Ovary (tissue), 9 donors: ENCODE data around the gene FARS2. TPM values are rescaled to one million over a fixed set of nuclear protein-coding genes. Genes with fewer than 3 reads are reported as not detected.

ENCODE experiments used
- DNase-seq, 5 donors: peaks; one replicate each; pipeline ENCODE4 v3.0.0-alpha.2; 2019 to 2020
- H3K27ac ChIP-seq, 2 donors: fragments of 200-600 bp; one replicate each; pipeline versions ENCODE4 v1.5.1 to v1.8.0; 2019 to 2022
- H3K27me3 ChIP-seq: fragments of 200-600 bp; one replicate; pipeline ENCODE4 v1.8.0; 2022
- H3K36me3 ChIP-seq: fragments of 200-600 bp; sonication (generic); one replicate; pipeline ENCODE4 v1.5.1; 2019
- H3K4me1 ChIP-seq: one replicate; pipeline ENCODE4 v1.8.1; 2013; ENCODE audit warnings: mild to moderate bottlenecking, moderate library complexity; ENCODE audit not compliant: insufficient read depth
- H3K4me3 ChIP-seq: fragments of 200-600 bp; sonication (generic); one replicate; pipeline ENCODE4 v1.5.1; 2017
- H3K9me3 ChIP-seq, 2 donors: fragments of 200-600 bp in 1 of 2; sonication (generic) in 1 of 2; one replicate each; pipeline versions ENCODE4 v1.5.1 to v1.8.1; 2013 to 2019; ENCODE audit warnings: mild to moderate bottlenecking in 1 of 2, moderate library complexity in 1 of 2
- EP300 ChIP-seq: sonication (generic); formaldehyde crosslinking; IDR thresholded peaks from one replicate; pipeline ENCODE4 v1.6.1; 2017; ENCODE audit warnings: antibody characterized with exemption
- POLR2A ChIP-seq: fragments of 450-650 bp; IDR thresholded peaks from one replicate; pipeline ENCODE4 v1.6.1; 2017; ENCODE audit warnings: antibody characterized with exemption, mild to moderate bottlenecking, moderate library complexity
- WGBS, 3 donors: extraction: QIAGEN DNeasy Blood & Tissue Kit in 1 of 3; methylation state at CpG; one replicate each; pipeline versions ENCODE4 v1.1.5 to v1.1.7; 2013 to 2017; 5-methylcytosine and 5-hydroxymethylcytosine counted together
- intact Hi-C, 4 donors: fragments of 100-400 bp; cut with DNase I; formaldehyde crosslinking; loops; one replicate each; pipeline versions ENCODE4 v1.11.0 to v1.15.1; 2022 to 2023
- polyA plus RNA-seq, 2 donors: library from polyadenylated mRNA; stranded (reverse); fragments of 200-250 nt in 1 of 2; fragments of 350-450 nt in 1 of 2; fragmentation: Illumina TruSeq in 1 of 2; extraction: RNeasy Lipid Tissue Mini Kit (QIAGEN cat#74804) in 1 of 2; gene quantifications; one replicate each; pipeline ENCODE4 v1.2.3, GENCODE V29; 2013 to 2014
- total RNA-seq, 7 donors: library from RNA; depleted of rRNA in 2 of 7; stranded (reverse); fragments of >200 nt in 2 of 7; fragmentation: NEBNext Ultra II Directional in 3 of 7; extraction: Animal tissue kit (Norgen Biotek cat#: 25700) in 3 of 7; gene quantifications; one replicate each; pipeline versions ENCODE4 v1.1.0 to v1.2.4, GENCODE V29; 2016 to 2023
- TF ChIP-seq, protein P1 (sequence below), 3 donors: fragments of 450-650 bp in 2 of 3; fragments of 200-600 bp in 1 of 3; IDR thresholded peaks; one replicate each; pipeline versions ENCODE4 v1.5.1 to v1.8.0; 2016 to 2022; ENCODE audit warnings: antibody characterized with exemption in 3 of 3, mild to moderate bottlenecking in 1 of 3
- donor health status: DM: no; HTN: no; CAD: no; lungs with moderate emphysema.
- donor health status: DM: no; HTN: no; CAD: no.
- donor health status: Bipolar disorder and iron deficiency.
- donor health status: DM: yes; HTN: yes; CAD: no.
- donor health status: DM: no; HTN: no; CAD: no.
- donor health status: DM: yes; HTN: yes; CAD: no.

Gene FARS2
- total and polyA plus RNA-seq, 9 donors, result 9.2 to 17.5 (median 11.0) TPM

DNA sequence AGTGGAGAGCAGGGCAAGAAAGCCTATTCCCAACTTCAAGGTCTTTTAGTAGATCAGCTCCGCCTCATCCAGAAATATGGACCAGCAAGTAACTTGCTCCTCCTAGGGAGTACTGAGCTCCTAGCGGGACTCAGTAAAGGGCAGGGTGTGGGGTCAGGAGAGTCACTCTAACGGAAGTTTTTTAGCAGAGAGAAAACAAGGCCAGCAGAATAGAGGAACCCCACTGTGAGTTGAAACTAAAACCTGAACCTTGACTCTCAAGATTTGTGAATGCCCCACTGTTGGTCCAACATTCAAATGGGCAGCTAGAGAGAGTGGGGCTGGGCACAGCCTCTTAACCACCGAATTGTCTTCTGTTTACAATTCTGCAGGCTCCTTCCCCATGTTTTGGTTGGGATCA, 244.8 kb downstream of the FARS2 start:
- no peaks in the 10 kb centered on the region for H3K27me3 ChIP-seq
- H3K36me3 ChIP-seq, result no peaks in the 10 kb centered on the region
- H3K9me3 ChIP-seq, result no peaks in the 10 kb centered on the region
- no peak overlapping the region for H3K27ac ChIP-seq
- intact Hi-C loops, result no loop called here
- no peak for DNase-seq
- H3K4me1 ChIP-seq, result no peaks in the 10 kb centered on the region
- TF ChIP-seq EP300 (no peak), POLR2A (no peak)
- TF ChIP-seq, protein P1, sequence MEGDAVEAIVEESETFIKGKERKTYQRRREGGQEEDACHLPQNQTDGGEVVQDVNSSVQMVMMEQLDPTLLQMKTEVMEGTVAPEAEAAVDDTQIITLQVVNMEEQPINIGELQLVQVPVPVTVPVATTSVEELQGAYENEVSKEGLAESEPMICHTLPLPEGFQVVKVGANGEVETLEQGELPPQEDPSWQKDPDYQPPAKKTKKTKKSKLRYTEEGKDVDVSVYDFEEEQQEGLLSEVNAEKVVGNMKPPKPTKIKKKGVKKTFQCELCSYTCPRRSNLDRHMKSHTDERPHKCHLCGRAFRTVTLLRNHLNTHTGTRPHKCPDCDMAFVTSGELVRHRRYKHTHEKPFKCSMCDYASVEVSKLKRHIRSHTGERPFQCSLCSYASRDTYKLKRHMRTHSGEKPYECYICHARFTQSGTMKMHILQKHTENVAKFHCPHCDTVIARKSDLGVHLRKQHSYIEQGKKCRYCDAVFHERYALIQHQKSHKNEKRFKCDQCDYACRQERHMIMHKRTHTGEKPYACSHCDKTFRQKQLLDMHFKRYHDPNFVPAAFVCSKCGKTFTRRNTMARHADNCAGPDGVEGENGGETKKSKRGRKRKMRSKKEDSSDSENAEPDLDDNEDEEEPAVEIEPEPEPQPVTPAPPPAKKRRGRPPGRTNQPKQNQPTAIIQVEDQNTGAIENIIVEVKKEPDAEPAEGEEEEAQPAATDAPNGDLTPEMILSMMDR (IDR thresholded peaks at IDR 0.05), result no peak
- WGBS, 3 donors, result 84 to 90% (median 87%) methylated on average over 4 of the region's 4 CpGs
- no peak overlapping the region for H3K4me3 ChIP-seq

DNA sequence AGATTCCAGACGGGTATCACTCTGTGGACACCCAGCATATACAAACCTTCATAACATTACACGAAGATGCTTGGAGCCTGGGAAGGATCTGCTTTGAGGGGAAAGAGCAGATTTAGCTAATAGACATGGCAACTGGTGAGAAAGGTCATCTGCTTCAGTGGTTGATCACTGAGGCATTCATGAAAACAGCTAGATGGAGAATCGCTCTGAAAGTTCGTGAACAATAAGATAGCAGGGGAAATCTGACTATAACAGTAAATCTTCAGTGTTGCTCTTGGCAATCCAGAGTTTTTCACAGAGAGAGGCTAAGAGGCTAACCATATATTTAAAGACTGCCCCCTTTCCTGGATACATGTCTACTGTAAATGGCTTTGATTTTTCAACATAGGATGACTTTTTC, 245.3 kb downstream of the FARS2 start:
- no peaks in the 10 kb centered on the region for H3K36me3 ChIP-seq
- no peaks in the 10 kb centered on the region for H3K4me1 ChIP-seq
- H3K4me3 ChIP-seq, result no peak overlapping the region
- no peaks in the 10 kb centered on the region for H3K27me3 ChIP-seq
- 54 to 85% (median 74%) methylated on average over 4 of the region's 4 CpGs for whole genome bisulfite sequencing, 3 donors
- intact Hi-C loops, result no loop called here
- TF ChIP-seq EP300 (no peak), POLR2A (no peak)
- TF ChIP-seq, protein P1 (IDR thresholded peaks at IDR 0.05), result no peak
- no peaks in the 10 kb centered on the region for H3K9me3 ChIP-seq
- DNase-seq, result no peak
- no peak overlapping the region for H3K27ac ChIP-seq

DNA sequence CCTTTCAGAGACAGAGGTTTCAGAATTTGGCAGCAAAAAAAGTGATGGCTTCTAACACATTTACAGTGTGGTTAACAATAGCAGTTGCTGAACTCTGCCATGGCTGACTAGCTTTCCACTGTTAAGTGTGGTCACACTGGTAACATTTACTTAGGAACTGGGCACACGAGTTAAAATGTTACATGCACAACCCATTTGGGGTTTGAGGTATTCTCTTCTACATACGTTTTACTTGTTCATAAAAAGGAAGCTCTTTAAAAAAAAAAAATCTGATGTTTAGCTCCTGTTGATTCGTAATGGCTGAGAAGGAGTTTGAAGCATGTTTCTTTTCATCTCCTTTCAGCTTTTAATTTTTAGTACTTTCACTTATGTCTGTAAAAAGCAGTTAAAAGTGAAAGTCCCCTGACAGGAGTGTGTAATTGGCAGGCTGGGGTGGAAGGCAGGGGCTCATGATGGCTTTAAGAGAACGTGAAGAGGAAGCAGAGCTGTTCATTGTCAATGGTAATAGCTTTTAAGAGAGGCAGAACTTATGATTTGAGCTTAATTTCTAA, 245.9 kb downstream of the FARS2 start:
- Histone ChIP-seq H3K27me3 (no peaks in the 10 kb centered on the region), H3K27ac (no peak overlapping the region)
- intact Hi-C loops, result no loop called here

DNA sequence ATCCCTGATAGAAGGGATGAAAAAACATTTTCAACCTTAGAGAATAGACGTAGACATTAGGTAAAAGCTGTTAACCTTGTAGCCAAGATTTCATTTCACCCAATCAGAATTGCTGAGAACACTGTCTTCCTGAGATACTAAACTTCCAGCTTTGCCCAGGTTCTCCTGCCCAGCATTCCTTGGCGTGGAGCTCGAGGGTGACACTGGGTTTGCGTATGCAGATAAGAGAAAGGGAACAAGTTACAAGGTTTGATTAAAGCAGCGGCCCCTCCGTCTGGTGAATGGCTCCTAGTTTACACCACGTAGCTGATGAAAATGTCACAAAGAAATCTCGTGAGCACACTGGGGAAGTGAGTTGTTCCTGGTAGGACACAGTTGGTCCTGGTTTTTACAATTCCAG, 247.8 kb downstream of the FARS2 start:
- no peak for TF ChIP-seq POLR2A
- TF ChIP-seq, protein P1 (IDR thresholded peaks at IDR 0.05), result no peak
- no peak for TF ChIP-seq EP300
- Histone ChIP-seq H3K36me3 (no peaks in the 10 kb centered on the region), H3K27ac (no peak overlapping the region), H3K27me3 (no peaks in the 10 kb centered on the region), H3K4me3 (no peak overlapping the region), H3K9me3 (no peaks in the 10 kb centered on the region), H3K4me1 (no peaks in the 10 kb centered on the region)
- no peak for DNase-seq
- intact Hi-C loops, result no loop called here
- 97 to 99% (median 98%) methylated on average over 8 of the region's 8 CpGs for WGBS, 3 donors

More for the DNA sequence above, 245.9 kb downstream of the FARS2 start:
- Histone ChIP-seq H3K4me1 (no peaks in the 10 kb centered on the region), H3K36me3 (no peaks in the 10 kb centered on the region), H3K4me3 (no peak overlapping the region), H3K9me3 (no peaks in the 10 kb centered on the region)
- TF ChIP-seq POLR2A, result no peak
- no peak for DNase-seq
- 78 to 85% (median 80%) methylated on average over 4 of the region's 4 CpGs for WGBS, 3 donors

DNA sequence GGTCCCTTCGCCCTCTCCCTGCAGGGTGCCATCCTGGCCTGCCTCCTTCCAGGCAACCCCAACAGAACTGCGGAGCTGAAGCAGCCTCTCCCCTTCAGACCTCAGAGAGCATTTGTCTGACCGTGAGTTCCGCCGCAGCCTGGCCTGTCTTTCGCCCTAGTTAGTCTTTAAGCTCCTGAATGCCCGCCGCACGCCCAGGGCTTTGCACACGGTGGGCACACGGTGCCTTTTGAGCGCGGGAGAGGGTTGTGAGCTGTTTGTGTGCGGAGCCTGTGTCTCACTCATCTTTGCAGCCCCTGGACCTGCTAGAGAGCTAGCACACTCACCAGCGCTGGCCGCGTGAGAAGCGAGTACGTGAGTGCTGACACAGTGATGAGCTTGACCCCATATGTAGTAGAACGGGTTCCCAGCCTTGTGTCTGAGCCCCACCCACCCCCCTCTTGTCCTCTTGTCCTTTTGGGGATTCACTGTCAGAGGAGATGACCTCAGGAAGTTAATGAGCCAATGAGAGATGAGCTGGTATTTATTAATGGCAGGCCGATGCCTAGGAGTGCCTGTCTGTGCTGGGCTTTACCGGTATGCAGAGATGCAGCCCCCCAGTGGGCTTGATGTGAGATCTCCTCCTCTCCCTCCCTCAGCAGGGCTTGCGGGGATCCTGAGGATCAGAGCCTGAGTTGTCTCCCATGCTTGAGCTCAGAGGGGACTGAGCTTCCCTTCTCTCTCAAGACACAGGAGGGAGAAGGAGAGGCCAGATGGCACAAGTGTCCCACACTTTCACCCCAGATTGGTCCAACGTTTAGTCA, 249.2 kb downstream of the FARS2 start:
- H3K4me1 ChIP-seq, result no peaks in the 10 kb centered on the region
- no peaks in the 10 kb centered on the region for H3K9me3 ChIP-seq
- no peaks in the 10 kb centered on the region for H3K36me3 ChIP-seq
- TF ChIP-seq, protein P1 (IDR thresholded peaks at IDR 0.05), result no peak
- TF ChIP-seq EP300, result no peak
- no peak for TF ChIP-seq POLR2A
- H3K4me3 ChIP-seq, result no peak overlapping the region
- DNase-seq, result no peak
- intact Hi-C loops, result no loop called here
- no peaks in the 10 kb centered on the region for H3K27me3 ChIP-seq
- WGBS, 3 donors, result 90 to 95% (median 92%) methylated on average over 24 of the region's 24 CpGs
- no peak overlapping the region for H3K27ac ChIP-seq
